ENCODE data around the gene TYSND1.
A peak's percentile ranks its signal among the peaks of the same experiment; 100 is the strongest.

The TYSND1 gene

DNA sequence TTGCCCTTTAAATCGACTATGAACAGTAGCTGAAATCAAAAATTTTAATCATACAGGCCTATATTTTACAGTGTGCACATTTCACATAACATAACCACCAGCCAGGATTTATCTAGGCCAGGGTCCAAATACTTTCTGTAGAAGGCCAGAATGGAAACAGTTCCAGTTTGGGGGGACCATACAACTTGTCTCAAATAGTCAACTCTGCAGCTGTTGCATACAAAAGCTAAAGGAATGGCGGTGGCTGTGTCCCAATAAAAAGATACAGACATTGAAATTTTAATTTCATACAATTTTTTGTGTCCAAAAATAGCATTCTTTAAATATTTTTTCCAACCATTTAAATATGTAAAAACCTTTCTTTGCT, 742 bp upstream of the TYSND1 start:
- DNase-seq (ENCODE audit: low spot score): no peak
- no peak overlapping the region for H3K4me3 ChIP-seq (ENCODE audit: severe bottlenecking)
- no peak for ATAC-seq (ENCODE audit: low read depth)
- H3K9me3 ChIP-seq (ENCODE audit: severe bottlenecking): no peaks in the 10 kb centered on the region
- H3K36me3 ChIP-seq (ENCODE audit: low read depth): peaks cover 35% of the 10 kb centered on the region
- no peaks in the 10 kb centered on the region for H3K27me3 ChIP-seq (ENCODE audit: insufficient read depth, poor library complexity, severe bottlenecking)
- H3K4me1 ChIP-seq (ENCODE audit: insufficient read depth, poor library complexity, severe bottlenecking): peaks cover 15% of the 10 kb centered on the region
- TF ChIP-seq, protein P1, sequence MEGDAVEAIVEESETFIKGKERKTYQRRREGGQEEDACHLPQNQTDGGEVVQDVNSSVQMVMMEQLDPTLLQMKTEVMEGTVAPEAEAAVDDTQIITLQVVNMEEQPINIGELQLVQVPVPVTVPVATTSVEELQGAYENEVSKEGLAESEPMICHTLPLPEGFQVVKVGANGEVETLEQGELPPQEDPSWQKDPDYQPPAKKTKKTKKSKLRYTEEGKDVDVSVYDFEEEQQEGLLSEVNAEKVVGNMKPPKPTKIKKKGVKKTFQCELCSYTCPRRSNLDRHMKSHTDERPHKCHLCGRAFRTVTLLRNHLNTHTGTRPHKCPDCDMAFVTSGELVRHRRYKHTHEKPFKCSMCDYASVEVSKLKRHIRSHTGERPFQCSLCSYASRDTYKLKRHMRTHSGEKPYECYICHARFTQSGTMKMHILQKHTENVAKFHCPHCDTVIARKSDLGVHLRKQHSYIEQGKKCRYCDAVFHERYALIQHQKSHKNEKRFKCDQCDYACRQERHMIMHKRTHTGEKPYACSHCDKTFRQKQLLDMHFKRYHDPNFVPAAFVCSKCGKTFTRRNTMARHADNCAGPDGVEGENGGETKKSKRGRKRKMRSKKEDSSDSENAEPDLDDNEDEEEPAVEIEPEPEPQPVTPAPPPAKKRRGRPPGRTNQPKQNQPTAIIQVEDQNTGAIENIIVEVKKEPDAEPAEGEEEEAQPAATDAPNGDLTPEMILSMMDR (IDR thresholded peaks at IDR 0.05; ENCODE audit: poor library complexity, severe bottlenecking): no peak
- peak overlapping the region; percentile 85 for H3K27ac ChIP-seq (ENCODE audit: poor library complexity, severe bottlenecking)

DNA sequence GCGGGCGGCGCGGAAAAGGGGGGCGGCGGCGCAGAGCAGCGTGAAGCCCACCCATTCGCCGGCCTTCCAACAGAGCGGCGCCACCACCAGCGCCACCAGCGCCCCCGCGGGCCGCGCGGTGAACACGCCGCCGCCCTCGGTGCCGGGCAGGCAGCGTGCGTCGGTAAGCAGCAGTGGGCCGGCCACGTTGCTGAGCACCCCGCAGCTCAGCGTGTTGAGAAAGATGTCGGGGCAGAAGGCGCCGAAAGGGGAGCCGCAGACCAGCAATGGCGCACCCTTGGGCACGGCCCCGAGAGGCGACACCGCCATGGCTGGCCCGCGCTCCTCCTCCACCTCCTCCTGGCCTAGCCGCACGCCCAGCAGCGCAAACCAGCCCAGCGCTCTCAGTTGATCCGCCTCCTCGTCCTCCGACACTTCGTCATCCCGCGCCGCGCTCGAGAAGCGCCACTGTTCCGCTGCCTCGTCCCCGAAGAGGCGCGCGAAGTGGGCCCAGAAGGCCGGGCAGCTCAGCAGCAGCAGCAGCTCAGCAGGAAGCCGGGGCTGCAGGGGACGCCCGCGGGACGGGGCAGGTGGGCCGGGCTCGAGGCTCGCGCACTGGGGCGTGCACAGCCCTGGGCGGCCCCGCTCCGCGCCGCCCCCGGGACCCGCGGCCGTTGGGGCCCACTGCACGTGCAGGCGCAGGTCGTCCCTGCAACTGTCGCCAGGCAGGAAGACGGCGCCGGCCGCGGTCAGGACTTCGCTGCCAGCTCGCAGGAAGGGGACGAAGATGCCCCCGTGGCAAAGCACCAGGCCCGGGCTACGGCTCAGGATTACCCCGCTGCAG, 623 bp downstream of the TYSND1 start:
- Histone ChIP-seq H3K4me1 (ENCODE audit: insufficient read depth, poor library complexity, severe bottlenecking) (peaks cover 15% of the 10 kb centered on the region), H3K9me3 (ENCODE audit: severe bottlenecking) (no peaks in the 10 kb centered on the region), H3K4me3 (ENCODE audit: severe bottlenecking) (peak overlapping the region; percentile 63), H3K27me3 (ENCODE audit: insufficient read depth, poor library complexity, severe bottlenecking) (no peaks in the 10 kb centered on the region), H3K27ac (ENCODE audit: poor library complexity, severe bottlenecking) (peak overlapping the region; percentile 85), H3K36me3 (ENCODE audit: low read depth) (peaks cover 25% of the 10 kb centered on the region)
- ATAC-seq (ENCODE audit: low read depth): peak; percentile 49
- no peak for DNase-seq (ENCODE audit: low spot score)
- TF ChIP-seq, protein P1 (IDR thresholded peaks at IDR 0.05; ENCODE audit: poor library complexity, severe bottlenecking): peak; percentile 18

DNA sequence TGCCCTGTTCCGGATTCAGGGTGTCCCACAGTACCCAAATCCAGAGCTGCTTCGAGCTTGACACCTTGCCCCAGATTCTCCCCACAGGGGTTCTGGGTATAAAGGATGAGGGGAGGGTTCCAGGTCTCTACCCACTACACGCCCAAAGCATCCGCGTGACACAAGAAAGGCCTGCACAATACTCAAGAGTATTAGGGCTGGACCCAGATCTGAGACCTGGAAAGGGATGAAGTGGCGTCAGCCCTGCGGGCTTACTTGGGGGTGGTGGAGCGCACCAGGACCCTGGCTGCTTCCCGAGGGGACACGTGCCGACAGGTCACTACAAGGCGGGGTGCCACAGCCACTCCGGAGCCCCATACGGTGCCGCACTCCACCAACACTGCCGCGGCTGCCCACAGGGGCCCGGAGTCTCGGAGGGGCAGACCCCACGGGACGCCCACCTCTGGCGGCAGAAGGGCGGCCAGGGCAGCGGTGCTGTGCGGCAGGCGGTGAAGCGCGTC, 1.3 kb downstream of the TYSND1 start:
- Histone ChIP-seq H3K27me3 (ENCODE audit: insufficient read depth, poor library complexity, severe bottlenecking) (no peaks in the 10 kb centered on the region), H3K4me3 (ENCODE audit: severe bottlenecking) (peak overlapping the region; percentile 63), H3K4me1 (ENCODE audit: insufficient read depth, poor library complexity, severe bottlenecking) (peaks cover 15% of the 10 kb centered on the region), H3K9me3 (ENCODE audit: severe bottlenecking) (no peaks in the 10 kb centered on the region), H3K27ac (ENCODE audit: poor library complexity, severe bottlenecking) (peak overlapping the region; percentile 85), H3K36me3 (ENCODE audit: low read depth) (peaks cover 18% of the 10 kb centered on the region)
- ATAC-seq (ENCODE audit: low read depth) (no peak; the same call in 2 of the 3 replicates), DNase-seq (ENCODE audit: low spot score) (no peak)
- TF ChIP-seq, protein P1 (IDR thresholded peaks at IDR 0.05; ENCODE audit: poor library complexity, severe bottlenecking): no peak

DNA sequence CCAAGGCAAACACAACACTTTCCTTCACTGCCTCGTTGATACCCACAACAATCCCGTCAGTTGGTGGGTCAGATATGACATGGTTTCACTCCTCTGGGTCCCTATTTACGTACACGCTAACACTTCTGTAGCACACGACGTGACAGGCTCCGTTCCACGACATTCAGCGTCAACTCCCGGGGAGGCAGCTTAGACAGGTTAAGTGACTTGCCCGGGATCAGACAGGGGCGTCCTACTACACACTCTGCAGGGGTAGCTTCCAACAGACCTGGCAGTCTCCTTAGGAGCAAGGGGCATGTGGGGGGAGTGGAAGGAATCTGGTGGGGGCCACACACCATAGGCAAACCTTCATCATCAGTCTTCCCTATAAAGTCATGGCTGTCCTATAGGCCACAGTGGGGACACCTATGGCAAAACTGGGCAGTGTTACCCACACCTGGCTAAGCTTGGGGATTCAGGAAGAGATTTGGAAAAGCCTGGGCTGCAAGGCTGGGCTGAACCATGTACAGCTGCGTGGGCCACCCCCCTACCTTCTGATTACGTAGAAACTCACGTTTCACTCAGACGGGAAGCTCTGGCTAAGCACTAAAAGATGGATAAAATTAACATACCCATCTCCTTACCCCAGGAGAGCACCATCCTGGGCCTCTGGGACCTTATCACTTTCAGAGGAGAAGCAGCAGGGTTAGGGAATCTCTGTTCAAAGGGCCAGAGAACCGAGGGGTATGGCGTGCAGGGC, 2.0 kb downstream of the TYSND1 start:
- TF ChIP-seq, protein P1 (IDR thresholded peaks at IDR 0.05; ENCODE audit: poor library complexity, severe bottlenecking): no peak
- H3K9me3 ChIP-seq (ENCODE audit: severe bottlenecking): no peaks in the 10 kb centered on the region
- peaks cover 15% of the 10 kb centered on the region for H3K4me1 ChIP-seq (ENCODE audit: insufficient read depth, poor library complexity, severe bottlenecking)
- peak overlapping the region; percentile 63 for H3K4me3 ChIP-seq (ENCODE audit: severe bottlenecking)
- no peak for DNase-seq (ENCODE audit: low spot score)
- no peak for ATAC-seq (ENCODE audit: low read depth)
- H3K27me3 ChIP-seq (ENCODE audit: insufficient read depth, poor library complexity, severe bottlenecking): no peaks in the 10 kb centered on the region
- peaks cover 14% of the 10 kb centered on the region for H3K36me3 ChIP-seq (ENCODE audit: low read depth)
- H3K27ac ChIP-seq (ENCODE audit: poor library complexity, severe bottlenecking): peak overlapping the region; percentile 85
